Mesendoderm (in vitro differentiated cells): ENCODE measurements around the gene LACC1.

ENCODE experiments used
- DNase-seq: peaks from one replicate; pipeline ENCODE4 v3.0.0; 2013
- H2AK5ac ChIP-seq: 2 replicates; pipeline ENCODE4 v1.6.1; 2013; ENCODE audit warnings: low read length, inconsistent platforms
- H2BK120ac ChIP-seq: 2 replicates; pipeline ENCODE4 v1.6.1; 2013; ENCODE audit warnings: low read depth, mild to moderate bottlenecking, low read length, moderate library complexity, mixed read lengths
- H2BK15ac ChIP-seq: replicated peaks from 2 replicates; pipeline ENCODE4 v1.6.1; 2013; ENCODE audit warnings: low read depth, mild to moderate bottlenecking, moderate library complexity
- H2BK5ac ChIP-seq: 2 replicates; pipeline ENCODE4 v1.6.1; 2013; ENCODE audit warnings: low read length, inconsistent platforms
- H3K18ac ChIP-seq: 2 replicates; pipeline ENCODE4 v1.6.1; 2013; ENCODE audit warnings: mild to moderate bottlenecking, low read length, mixed read lengths
- H3K23ac ChIP-seq: one replicate; pipeline ENCODE4 v1.6.1; 2013; ENCODE audit warnings: low read length
- H3K27ac ChIP-seq: 2 replicates; pipeline ENCODE4 v1.5.1; 2013; ENCODE audit warnings: low read depth, mild to moderate bottlenecking, inconsistent platforms, low read length, moderate library complexity
- H3K27me3 ChIP-seq: 2 replicates; pipeline ENCODE4 v1.6.1; 2013; ENCODE audit warnings: low read length, control low read depth, mild to moderate bottlenecking, inconsistent platforms; ENCODE audit not compliant: insufficient read depth, poor library complexity
- H3K36me3 ChIP-seq: 2 replicates; pipeline ENCODE4 v1.6.1; 2013; ENCODE audit warnings: low read length, inconsistent platforms; ENCODE audit not compliant: control insufficient read depth, insufficient read depth
- H3K4ac ChIP-seq: one replicate; pipeline ENCODE4 v1.6.1; 2013; ENCODE audit warnings: low read depth, mild to moderate bottlenecking, low read length, moderate library complexity
- H3K4me1 ChIP-seq: 2 replicates; pipeline ENCODE4 v1.6.1; 2013; ENCODE audit warnings: low read depth, low read length, inconsistent platforms; ENCODE audit not compliant: control insufficient read depth
- H3K4me2 ChIP-seq: 2 replicates; pipeline ENCODE4 v1.6.1; 2013; ENCODE audit warnings: low read length
- H3K4me3 ChIP-seq: 2 replicates; pipeline ENCODE4 v1.5.1; 2013; ENCODE audit warnings: mild to moderate bottlenecking, low read length
- H3K56ac ChIP-seq: one replicate; pipeline ENCODE4 v1.6.1; 2013; ENCODE audit warnings: low read length
- H3K79me1 ChIP-seq: 2 replicates; pipeline ENCODE4 v1.6.1; 2013; ENCODE audit warnings: low read length, inconsistent platforms
- H3K79me2 ChIP-seq: 2 replicates; pipeline ENCODE4 v1.6.1; 2013; ENCODE audit warnings: mild to moderate bottlenecking, low read length; ENCODE audit not compliant: control insufficient read depth, insufficient read depth
- H3K9ac ChIP-seq: 2 replicates; pipeline ENCODE4 v1.6.1; 2013; ENCODE audit warnings: low read length, inconsistent platforms
- H4K5ac ChIP-seq: one replicate; pipeline ENCODE4 v1.6.1; 2013; ENCODE audit warnings: low read length
- H4K8ac ChIP-seq: one replicate; pipeline ENCODE4 v1.6.1; 2013; ENCODE audit warnings: low read depth, mild to moderate bottlenecking, control low read depth, low read length, moderate library complexity
- WGBS: extraction: QIAGEN DNeasy Blood & Tissue Kit; methylation state at CpG from one replicate; pipeline ENCODE4 v1.1.7; 2013; ENCODE audit warnings: low lambda C conversion rate, missing lambda C conversion rate; ENCODE audit not compliant: insufficient coverage; ENCODE audit errors: extremely low coverage; 5-methylcytosine and 5-hydroxymethylcytosine counted together

The LACC1 gene

GRCh38 chr13:43910856-43911255 lies 31.2 kb downstream of the LACC1 start:
- H3K9ac ChIP-seq: no peak overlapping the region
- no peak overlapping the region for H2BK5ac ChIP-seq
- H2BK15ac ChIP-seq: no peak overlapping the region
- H2BK120ac ChIP-seq: no peak overlapping the region
- H3K4me2 ChIP-seq: no peak overlapping the region
- H3K36me3 ChIP-seq: no peaks in the 10 kb centered on the region
- H3K79me1 ChIP-seq: no peaks in the 10 kb centered on the region
- H3K23ac ChIP-seq: no peak overlapping the region
- H3K4me3 ChIP-seq: no peak overlapping the region
- DNase-seq: no peak
- H3K56ac ChIP-seq: no peak overlapping the region
- H2AK5ac ChIP-seq: no peak overlapping the region
- no peaks in the 10 kb centered on the region for H3K27me3 ChIP-seq
- H3K18ac ChIP-seq: no peak overlapping the region
- no peak overlapping the region for H3K4ac ChIP-seq
- no peak overlapping the region for H4K8ac ChIP-seq
- H3K4me1 ChIP-seq: no peaks in the 10 kb centered on the region
- no peaks in the 10 kb centered on the region for H3K79me2 ChIP-seq
- no peak overlapping the region for H4K5ac ChIP-seq
- H3K27ac ChIP-seq: no peak overlapping the region

GRCh38 chr13:43911278-43911677 lies 31.6 kb downstream of the LACC1 start:
- H4K5ac ChIP-seq: no peak overlapping the region
- no peak overlapping the region for H2BK5ac ChIP-seq
- H3K4ac ChIP-seq: no peak overlapping the region
- no peaks in the 10 kb centered on the region for H3K4me1 ChIP-seq
- no peak overlapping the region for H2AK5ac ChIP-seq
- no peak overlapping the region for H4K8ac ChIP-seq
- DNase-seq: no peak
- no peak overlapping the region for H2BK15ac ChIP-seq
- no CpG with 5 or more reads among the region's 2 CpGs for WGBS
- no peak overlapping the region for H3K23ac ChIP-seq
- no peak overlapping the region for H3K27ac ChIP-seq
- H3K36me3 ChIP-seq: no peaks in the 10 kb centered on the region
- H3K9ac ChIP-seq: no peak overlapping the region
- H3K79me1 ChIP-seq: no peaks in the 10 kb centered on the region
- H3K27me3 ChIP-seq: no peaks in the 10 kb centered on the region
- no peak overlapping the region for H3K18ac ChIP-seq
- no peak overlapping the region for H3K4me2 ChIP-seq
- no peaks in the 10 kb centered on the region for H3K79me2 ChIP-seq
- no peak overlapping the region for H2BK120ac ChIP-seq
- H3K4me3 ChIP-seq: no peak overlapping the region
- H3K56ac ChIP-seq: no peak overlapping the region

GRCh38 chr13:43911871-43912270 lies 32.2 kb downstream of the LACC1 start:
- H3K9ac ChIP-seq: no peak overlapping the region
- no peak overlapping the region for H3K23ac ChIP-seq
- no peaks in the 10 kb centered on the region for H3K36me3 ChIP-seq
- no peak overlapping the region for H3K4ac ChIP-seq
- no peak for DNase-seq
- no peaks in the 10 kb centered on the region for H3K79me2 ChIP-seq
- no peak overlapping the region for H3K56ac ChIP-seq
- no peak overlapping the region for H2AK5ac ChIP-seq
- H3K4me2 ChIP-seq: no peak overlapping the region
- H2BK120ac ChIP-seq: no peak overlapping the region
- no peak overlapping the region for H3K4me3 ChIP-seq
- WGBS: no CpG with 5 or more reads among the region's 3 CpGs
- H3K27me3 ChIP-seq: no peaks in the 10 kb centered on the region
- H3K4me1 ChIP-seq: no peaks in the 10 kb centered on the region
- no peak overlapping the region for H2BK5ac ChIP-seq
- H2BK15ac ChIP-seq: no peak overlapping the region
- H3K79me1 ChIP-seq: no peaks in the 10 kb centered on the region
- no peak overlapping the region for H4K8ac ChIP-seq
- H4K5ac ChIP-seq: no peak overlapping the region
- no peak overlapping the region for H3K18ac ChIP-seq
- no peak overlapping the region for H3K27ac ChIP-seq

GRCh38 chr13:43915451-43915850 lies 35.7 kb downstream of the LACC1 start:
- Histone ChIP-seq H3K4me2 (no peak overlapping the region), H3K23ac (no peak overlapping the region), H3K27me3 (no peaks in the 10 kb centered on the region), H3K79me2 (no peaks in the 10 kb centered on the region), H4K8ac (no peak overlapping the region), H3K79me1 (no peaks in the 10 kb centered on the region), H3K4me1 (no peaks in the 10 kb centered on the region), H2AK5ac (no peak overlapping the region), H3K4ac (no peak overlapping the region), H3K18ac (no peak overlapping the region), H2BK15ac (no peak overlapping the region), H3K56ac (no peak overlapping the region), H3K36me3 (no peaks in the 10 kb centered on the region), H2BK120ac (no peak overlapping the region), H2BK5ac (no peak overlapping the region), H3K27ac (no peak overlapping the region), H3K4me3 (no peak overlapping the region), H4K5ac (no peak overlapping the region), H3K9ac (no peak overlapping the region)
- no peak for DNase-seq
- no CpG with 5 or more reads among the region's 6 CpGs for WGBS

- Histone ChIP-seq H3K23ac (no peak overlapping the region), H3K27me3 (no peaks in the 10 kb centered on the region), H3K4me2 (no peak overlapping the region), H3K4ac (no peak overlapping the region), H3K27ac (no peak overlapping the region), H2AK5ac (no peak overlapping the region), H3K9ac (no peak overlapping the region), H4K5ac (no peak overlapping the region), H3K18ac (no peak overlapping the region), H3K4me1 (no peaks in the 10 kb centered on the region), H2BK120ac (no peak overlapping the region), H3K56ac (no peak overlapping the region), H2BK5ac (no peak overlapping the region), H3K79me1 (no peaks in the 10 kb centered on the region), H3K36me3 (no peaks in the 10 kb centered on the region), H3K4me3 (no peak overlapping the region), H2BK15ac (no peak overlapping the region), H4K8ac (no peak overlapping the region), H3K79me2 (no peaks in the 10 kb centered on the region)
- WGBS: no CpG with 5 or more reads among the region's 2 CpGs
- no peak for DNase-seq
Measured at GRCh38 chr13:43916828-43917227, 37.1 kb downstream of the LACC1 start.

GRCh38 chr13:43918636-43919035 lies 38.9 kb downstream of the LACC1 start:
- H3K9ac ChIP-seq: no peak overlapping the region
- H3K4me3 ChIP-seq: no peak overlapping the region
- no peak overlapping the region for H2BK5ac ChIP-seq
- no peak overlapping the region for H3K4ac ChIP-seq
- no peaks in the 10 kb centered on the region for H3K79me2 ChIP-seq
- no peaks in the 10 kb centered on the region for H3K4me1 ChIP-seq
- H3K36me3 ChIP-seq: no peaks in the 10 kb centered on the region
- H4K5ac ChIP-seq: no peak overlapping the region
- no peak overlapping the region for H3K23ac ChIP-seq
- no CpG with 5 or more reads among the region's 5 CpGs for WGBS
- no peak overlapping the region for H2BK120ac ChIP-seq
- H3K56ac ChIP-seq: no peak overlapping the region
- no peak overlapping the region for H4K8ac ChIP-seq
- H2AK5ac ChIP-seq: no peak overlapping the region
- DNase-seq: no peak
- no peak overlapping the region for H2BK15ac ChIP-seq
- no peak overlapping the region for H3K27ac ChIP-seq
- no peaks in the 10 kb centered on the region for H3K27me3 ChIP-seq
- H3K4me2 ChIP-seq: no peak overlapping the region
- H3K18ac ChIP-seq: no peak overlapping the region
- no peaks in the 10 kb centered on the region for H3K79me1 ChIP-seq
